Subcutaneous preadipocyte (primary cell): ENCODE results near the gene AP5Z1. TPM values are rescaled to one million over a fixed set of nuclear protein-coding genes. Genes with fewer than 3 reads are reported as not detected.

Source experiments
- small RNA-seq: library from RNA; depleted of rRNA; stranded (forward); fragments of <200 nt; gene quantifications from one replicate; pipeline ENCODE3, GENCODE V24; 2012
- total RNA-seq: library from RNA; depleted of rRNA; stranded (reverse); fragments of >200 nt; gene quantifications from 2 replicates; pipeline ENCODE4 v1.2.3, GENCODE V29; 2012

AP5Z1 gene
- 35.6 and 43.6 TPM in 2 replicates for total RNA-seq

GRCh38 chr7:4775250-4775847 lies at the start of gene AP5Z1:
AP5Z1 (plus strand) TSS chr7:4775623; CDS start chr7:4775716, 93 bp downstream.

Small RNA genes lying within 50 kb of the gene (small RNA-seq; reads per million reads assigned to genes)
- gene MIR4656 (not detected), gene RF00019 (not detected)

Other genes starting within 250 kb of the AP5Z1 start
- 36.7 and 53.0 TPM in 2 replicates for gene FOXK1, start 93.3 kb upstream of the AP5Z1 start, total RNA-seq
- gene PAPOLB, start 86.4 kb downstream of the AP5Z1 start, total RNA-seq = under 0.01 and 0.20 TPM in 2 replicates
- gene RADIL, start 108.1 kb downstream of the AP5Z1 start, total RNA-seq = 2.7 and 2.9 TPM in 2 replicates
- gene MMD2, start 183.6 kb downstream of the AP5Z1 start, total RNA-seq = not detected in 2 replicates